ENCODE measurements around the gene REN.

GRCh38 chr1:204132718-204133117 lies 33.4 kb downstream of the REN start:
- no peak for TF ChIP-seq CTCF (conservative IDR thresholded peaks at IDR 0.05 in 1 of 2, IDR thresholded peaks at IDR 0.05 in 1 of 2; ENCODE audit: low read depth in 1 of 2, low read length in 2 of 2)
- no peak for TF ChIP-seq EZH2 (IDR thresholded peaks at IDR 0.05; ENCODE audit: low read length, missing control alignments)
